GM13976 (cell line): ENCODE measurements around the gene RPL15.
A peak's percentile ranks its signal among the peaks of the same experiment; 100 is the strongest.

Experiments
- DNase-seq: peaks from one replicate; pipeline ENCODE4 v3.0.0; 2012; ENCODE audit warnings: low spot score
- CTCF ChIP-seq: IDR thresholded peaks from 2 replicates; pipeline ENCODE4 v1.5.1; 2012; ENCODE audit warnings: borderline replicate concordance, mild to moderate bottlenecking; ENCODE audit not compliant: insufficient read depth; ENCODE audit errors: extremely low read depth, missing control alignments, control extremely low read depth
- in situ Hi-C: fragments of 300-500 bp; cut with MboI; formaldehyde crosslinking; loops from one replicate; pipeline ENCODE4 v1.12.0; 2022; ENCODE audit warnings: low sequenced_read_pairs, mixed read lengths, inconsistent platforms; ENCODE audit not compliant: unreplicated experiment

Gene RPL15

GRCh38 chr3:23948761-23949160, 31.8 kb downstream of the RPL15 start:
- no peak for DNase-seq
- in situ Hi-C loops, result no loop called here
- no peak for TF ChIP-seq CTCF

- in situ Hi-C loops, result no loop called here
- peak; percentile 49 for DNase-seq
- TF ChIP-seq CTCF, result no peak
Observed at GRCh38 chr3:23949784-23950183, 32.9 kb downstream of the RPL15 start.

- in situ Hi-C loops, result no loop called here
- DNase-seq, result peak; percentile 27
- TF ChIP-seq CTCF, result no peak
Observed at GRCh38 chr3:23950293-23950692, 33.4 kb downstream of the RPL15 start.

GRCh38 chr3:23952646-23953045, 35.7 kb downstream of the RPL15 start:
- no peak for DNase-seq
- no peak for TF ChIP-seq CTCF
- in situ Hi-C loops, result no loop called here

GRCh38 chr3:23953523-23953922, 36.6 kb downstream of the RPL15 start:
- in situ Hi-C loops, result no loop called here
- DNase-seq, result no peak
- TF ChIP-seq CTCF, result no peak

GRCh38 chr3:23954144-23954543, 37.2 kb downstream of the RPL15 start:
- DNase-seq, result no peak
- no peak for TF ChIP-seq CTCF
- in situ Hi-C loops, result no loop called here

- no peak for TF ChIP-seq CTCF
- no peak for DNase-seq
- in situ Hi-C loops, result no loop called here
Observed at GRCh38 chr3:23956701-23957100, 39.8 kb downstream of the RPL15 start.
